K562 (cell line): Measurements from ENCODE around the gene DAPL1. TPM values are rescaled to one million over a fixed set of nuclear protein-coding genes. Genes with fewer than 3 reads are reported as not detected.

Experiments used
- ATAC-seq: fragments of 200-7000 bp; cut with Tn5 transposase; 3 replicates; pipeline ENCODE4 v1.9.1; 2020; ENCODE audit warnings: moderate library complexity
- BruUV-seq: library from RNA; stranded (reverse); fragments of 400-500 nt; replicated peaks from 2 replicates; lab custom pipeline; 2021; lab: Mats Ljungman, UMichigan
- CTCF ChIA-PET: fragments of 300-600 bp; formaldehyde crosslinking; extraction: SDS; loops from one replicate; lab custom pipeline; 2021; ENCODE audit warnings: low intra/inter-chr PET ratio; lab: Yijun Ruan, JAX
- POLR2A ChIA-PET: fragments of 300-600, 350-650 bp; sonication (Branson Sonifier 250); formaldehyde crosslinking; extraction: SDS; loops from one replicate; lab custom pipeline; 2021; ENCODE audit warnings: antibody characterized with exemption, inconsistent platforms; lab: Yijun Ruan, JAX
- DNase-seq, 4 experiments: peaks; one replicate each; pipeline versions ENCODE4 v3.0.0 to v3.0.0-alpha.2; 2011 to 2018; ENCODE audit warnings: low spot score in 3 of 4, mixed read lengths in 3 of 4; ENCODE audit errors: extremely low read depth in 1 of 4
- FAIRE-seq: peaks from 2 replicates; lab custom pipeline; 2011; peaks lifted over from hg19 to GRCh38; lab: Jason Lieb, UNC
- H2AFZ ChIP-seq: 2 replicates; pipeline ENCODE4 v1.6.0; 2011; ENCODE audit warnings: low read depth, low read length, control low read depth, inconsistent platforms
- H3K27ac ChIP-seq: fragments of 200-600 bp; 3 replicates; pipeline ENCODE4 v1.8.0; 2011; ENCODE audit warnings: low read depth, mild to moderate bottlenecking, control low read depth, inconsistent platforms, low read length, moderate library complexity, mixed read lengths; ENCODE audit errors: extremely low read depth
- H3K27me3 ChIP-seq, 2 experiments: fragments of 300-600 bp in 1 of 2; 2 replicates in 1 of 2; 3 replicates in 1 of 2; pipeline versions ENCODE4 v1.6.0 to v1.8.0; 2011; ENCODE audit warnings: inconsistent platforms in 2 of 2, low read length in 2 of 2, mild to moderate bottlenecking in 1 of 2, mixed read lengths in 1 of 2, moderate library complexity in 1 of 2; ENCODE audit not compliant: control insufficient read depth in 2 of 2, insufficient read depth in 2 of 2
- H3K36me3 ChIP-seq: fragments of 300-600 bp; 3 replicates; pipeline ENCODE4 v1.8.0; 2011; ENCODE audit warnings: mild to moderate bottlenecking, low read length, inconsistent platforms; ENCODE audit not compliant: control insufficient read depth, insufficient read depth
- H3K4me1 ChIP-seq, 2 experiments: fragments of 200-600 bp in 1 of 2; replicated peaks in 1 of 2; 2 replicates in 1 of 2; 3 replicates in 1 of 2; pipeline versions ENCODE4 v1.5.1 to v1.8.0; 2011; ENCODE audit warnings: inconsistent platforms in 2 of 2, low read length in 2 of 2, mild to moderate bottlenecking in 1 of 2, mixed read lengths in 1 of 2, moderate library complexity in 1 of 2; ENCODE audit not compliant: control insufficient read depth in 2 of 2, insufficient read depth in 2 of 2
- H3K4me2 ChIP-seq: 2 replicates; pipeline ENCODE4 v1.6.1; 2011; ENCODE audit warnings: low read length, control low read depth, inconsistent platforms, mixed read lengths; ENCODE audit not compliant: insufficient read depth
- H3K4me3 ChIP-seq: fragments of 200-600 bp; sonication (generic), shearing (Covaris generic); 2 replicates; pipeline ENCODE4 v1.5.1; 2016; ENCODE audit warnings: control low read depth, inconsistent platforms
- H3K79me2 ChIP-seq: fragments of 200-600 bp; 3 replicates; pipeline ENCODE4 v1.8.0; 2011; ENCODE audit warnings: low read length, inconsistent platforms; ENCODE audit not compliant: control insufficient read depth, insufficient read depth
- H3K9ac ChIP-seq, 2 experiments: 2 replicates each; pipeline versions ENCODE4 v1.6.0 to v1.6.1; 2011; ENCODE audit warnings: low read depth in 2 of 2, low read length in 2 of 2, control low read depth in 1 of 2, inconsistent platforms in 1 of 2, mild to moderate bottlenecking in 1 of 2, mixed read lengths in 1 of 2; ENCODE audit not compliant: insufficient read depth in 1 of 2
- H3K9me1 ChIP-seq: one replicate; pipeline ENCODE4 v1.6.0; 2011; ENCODE audit warnings: inconsistent platforms, mild to moderate bottlenecking, low read length, moderate library complexity; ENCODE audit not compliant: control insufficient read depth, insufficient read depth
- H3K9me3 ChIP-seq: replicated peaks from 2 replicates; pipeline ENCODE4 v1.5.1; 2011; ENCODE audit warnings: low read depth, low read length, inconsistent platforms; ENCODE audit not compliant: control insufficient read depth, insufficient read depth
- H4K20me1 ChIP-seq: replicated peaks from 2 replicates; pipeline ENCODE4 v1.6.1; 2011; ENCODE audit warnings: low read length, inconsistent platforms, mixed read lengths; ENCODE audit not compliant: control insufficient read depth, insufficient read depth
- CHD2 ChIP-seq: IDR thresholded peaks from 2 replicates; pipeline ENCODE4 v1.6.1; 2011; ENCODE audit warnings: low read depth, low read length
- GABPB2 ChIP-seq: fragments of 250-450 bp; sonication (Bioruptor Pico); conservative IDR thresholded peaks from 2 replicates; pipeline ENCODE4 v1.5.1; 2021; ENCODE audit warnings: mild to moderate bottlenecking
- GTF2F1 ChIP-seq: IDR thresholded peaks from 2 replicates; pipeline ENCODE4 v1.6.1; 2011; ENCODE audit warnings: low read depth, low read length, improper control_type of control experiment
- IFI16 ChIP-seq: fragments of 250-450 bp; sonication (Bioruptor Pico); IDR thresholded peaks from 2 replicates; pipeline ENCODE4 v2.1.2; 2022; ENCODE audit warnings: mild to moderate bottlenecking, inconsistent platforms
- NFYB ChIP-seq: IDR thresholded peaks from 2 replicates; pipeline ENCODE4 v1.6.1; 2011; ENCODE audit warnings: mild to moderate bottlenecking, moderate library complexity; ENCODE audit not compliant: insufficient read length; ENCODE audit errors: extremely low read depth
- RBM39 ChIP-seq: fragments of 200-400 bp; formaldehyde crosslinking; optimal IDR thresholded peaks from 2 replicates; pipeline ENCODE3; 2018; ENCODE audit warnings: low read depth, low read length
- RUNX1 ChIP-seq: sonication (generic); IDR thresholded peaks from 2 replicates; pipeline ENCODE4 v1.6.1; 2016; ENCODE audit warnings: antibody characterized with exemption, low read depth
- TRIM28 ChIP-seq: fragments of 450-650 bp; IDR thresholded peaks from 2 replicates; pipeline ENCODE4 v1.6.1; 2017
- ZFP91 ChIP-seq: sonication (generic); formaldehyde crosslinking; IDR thresholded peaks from 2 replicates; pipeline ENCODE4 v1.8.0; 2022; ENCODE audit warnings: mild to moderate bottlenecking, missing genetic modification reagents
- ZNF57 ChIP-seq: fragments of 450-650 bp; formaldehyde crosslinking; IDR thresholded peaks from 2 replicates; pipeline ENCODE4 v1.4.0; 2020; ENCODE audit warnings: mild to moderate bottlenecking, moderate library complexity
- WGBS: fragments of 100-300 bp; shearing (Covaris generic); methylation state at CpG from one replicate; pipeline ENCODE4 v1.1.6; 2016; ENCODE audit warnings: low coverage, mixed read lengths; ENCODE audit not compliant: insufficient coverage; ENCODE audit errors: missing lambda C conversion rate; 5-methylcytosine and 5-hydroxymethylcytosine counted together
- in situ Hi-C: fragments of 300-500 bp; cut with MboI; formaldehyde crosslinking; loops from 4 replicates; pipeline ENCODE4 v1.15.0; 2018; ENCODE audit warnings: inconsistent platforms, mixed read lengths
- intact Hi-C: fragments of 100-400 bp; cut with micrococcal nuclease; formaldehyde crosslinking; loops from 2 replicates; pipeline ENCODE4 v1.14.2; 2022
- polyA plus RNA-seq, 8 experiments: library from polyadenylated mRNA; depleted of rRNA in 4 of 8; stranded (reverse) in 5 of 8; unstranded in 3 of 8; fragments of >200 nt; fragmentation: Nextera tagmentation in 2 of 8; fragmentation: Illumina TruSeq in 1 of 8; extraction: Ambion mirVana in 2 of 8; extraction: Trizol in 1 of 8; gene quantifications; 2 replicates each; pipeline versions ENCODE4 v1.2.1 to v1.2.3, GENCODE V29; 2011 to 2014; ENCODE audit warnings: inconsistent platforms in 1 of 8, missing spikeins in 1 of 8
- total RNA-seq, 7 experiments: library from RNA; depleted of rRNA in 6 of 7; stranded (reverse); fragments of >200 nt in 6 of 7; fragmentation: Illumina TruSeq in 2 of 7; extraction: Trizol in 2 of 7; gene quantifications; 2 replicates each; pipeline versions ENCODE4 v1.2.1 to v1.2.3, GENCODE V29; 2011 to 2021; ENCODE audit warnings: low replicate concordance in 1 of 7

The DAPL1 gene
- total and polyA plus RNA-seq, 9 of the 15 experiments (the other 6 are each of a cell fraction or from before 2014, with no cell fraction given): not detected

GRCh38 chr2:158805255-158805654, 10.1 kb downstream of the DAPL1 start:
- no peak for DNase-seq
- Histone ChIP-seq H3K4me2 (no peak overlapping the region), H3K27ac (no peak overlapping the region), H3K4me1 (no peaks in the 10 kb centered on the region), H3K4me3 (no peak overlapping the region), H3K36me3 (no peaks in the 10 kb centered on the region), H3K27me3 (0 out of 5 replicates have a peak, but pooled peaks cover 0 to 2% of the 10 kb centered on the region in 2 experiments), H2AFZ (no peak overlapping the region), H3K9me1 (no peaks in the 10 kb centered on the region), H3K9me3 (no peaks in the 10 kb centered on the region), H3K9ac (no peak overlapping the region), H3K79me2 (no peaks in the 10 kb centered on the region), H4K20me1 (no peaks in the 10 kb centered on the region)
- no peak for TF ChIP-seq ZFP91
- no peak for TF ChIP-seq ZNF57 (CRISPR knock-in tag)
- TF ChIP-seq IFI16 (CRISPR knock-in tag): no peak
- TF ChIP-seq GTF2F1: no peak
- no peak for TF ChIP-seq CHD2
- TF ChIP-seq RBM39: no peak
- no peak for TF ChIP-seq NFYB
- no peak for TF ChIP-seq GABPB2 (CRISPR knock-in tag)
- no peak for TF ChIP-seq TRIM28
- no peak for TF ChIP-seq RUNX1
- in situ Hi-C loops: no loop called here
- no peak for FAIRE-seq
- intact Hi-C loops: no loop called here
- POLR2A ChIA-PET: interaction anchor here (0.6 kb wide), 1 partner anchor 25 kb away, joined by 3 read pairs; no protein-coding TSS in a partner anchor
- CTCF ChIA-PET: no interaction called here
- ATAC-seq: no peak
- 2% methylated on average over 4 of the region's 4 CpGs for WGBS
- no TSS peak for BruUV-seq
